BLaER1 treated with 17β-estradiol and CSF1 and Interleukin-3, amounts not matched to agents 10 nM and 100 nM (cell line): Measurements from ENCODE around the gene SPC24.

ENCODE experiments used
- H3K27ac ChIP-seq, 11 experiments: shearing (Covaris generic); formaldehyde crosslinking; 2 replicates each; pipeline ENCODE4 v1.8.1; 2022
- H3K27me3 ChIP-seq, 11 experiments: shearing (Covaris generic); formaldehyde crosslinking; 2 replicates each; pipeline ENCODE4 v1.8.1; 2022
- H3K36me3 ChIP-seq, 11 experiments: shearing (Covaris generic); formaldehyde crosslinking; 2 replicates each; pipeline ENCODE4 v1.8.1; 2022
- H3K4me1 ChIP-seq, 10 experiments: shearing (Covaris generic); formaldehyde crosslinking; 2 replicates each; pipeline ENCODE4 v1.8.1; 2022
- H3K4me2 ChIP-seq, 11 experiments: shearing (Covaris generic); formaldehyde crosslinking; 2 replicates each; pipeline ENCODE4 v1.8.1; 2022
- H3K4me3 ChIP-seq, 10 experiments: shearing (Covaris generic); formaldehyde crosslinking; 2 replicates each; pipeline ENCODE4 v1.8.1; 2022
- H3K9ac ChIP-seq, 11 experiments: shearing (Covaris generic); formaldehyde crosslinking; 2 replicates each; pipeline ENCODE4 v1.8.1; 2022
- H3K9me3 ChIP-seq, 11 experiments: shearing (Covaris generic); formaldehyde crosslinking; replicated peaks in 1 of 11; 2 replicates each; pipeline ENCODE4 v1.8.1; 2022
- H4K20me1 ChIP-seq, 11 experiments: shearing (Covaris generic); formaldehyde crosslinking; 2 replicates each; pipeline ENCODE4 v1.8.1; 2022
- Cebpa-rat ChIP-seq, 11 experiments: shearing (Covaris generic); IDR thresholded peaks; 2 replicates each; pipeline ENCODE4 v1.8.1; 2022

The SPC24 gene

DNA sequence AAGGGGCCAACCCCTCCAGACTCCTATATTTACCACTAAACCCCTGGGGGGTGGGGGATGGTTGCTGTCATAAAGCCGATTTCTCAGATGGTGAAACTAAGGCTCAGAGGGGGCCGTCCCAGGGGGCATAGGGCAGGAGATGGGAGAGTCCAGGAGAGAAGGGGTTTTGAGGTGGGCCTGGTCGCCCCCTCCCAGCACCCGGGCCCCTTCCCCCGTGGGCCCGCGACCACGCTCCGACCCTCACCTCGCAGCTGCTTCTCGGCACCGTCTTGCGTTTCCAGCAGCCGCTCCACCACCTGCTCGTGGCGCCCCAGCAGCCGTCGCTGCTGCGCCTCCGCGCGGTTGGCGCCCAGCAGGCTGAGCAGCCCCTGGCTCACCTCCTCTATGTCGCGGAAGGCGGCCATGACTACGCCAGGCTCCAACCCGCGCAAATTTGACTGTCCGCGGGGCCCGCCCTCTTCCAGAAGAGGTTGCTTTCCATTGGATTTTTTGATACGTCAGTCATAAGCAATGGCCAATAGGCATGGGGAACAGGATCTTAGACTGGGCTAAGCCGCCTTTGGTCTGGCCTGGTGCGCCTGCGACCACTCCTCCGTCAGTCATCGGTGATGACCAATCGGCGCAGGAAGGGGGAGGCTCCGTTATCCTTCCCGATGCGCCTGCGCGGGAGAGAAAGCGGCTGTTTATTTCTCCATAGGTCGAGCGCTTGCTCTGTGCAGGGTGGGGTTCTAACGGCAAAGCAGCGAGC, at the start of gene SPC24:
SPC24 (minus strand) TSS at position 410 of the 748 bp plus-strand sequence; CDS start at position 404, 6 bp downstream.
- Histone ChIP-seq H3K27me3 (no peaks in the 10 kb centered on the region), H4K20me1 (peaks cover 0 to 7% (median 0%) of the 10 kb centered on the region in 11 experiments; a peak in 5 of 22 replicates), H3K36me3 (peaks cover 0 to 30% (median 15%) of the 10 kb centered on the region in 11 experiments; a peak in 16 of 22 replicates), H3K4me2 (peak within 1 kb of the TSS; percentile 82 to 97 (median 93)), H3K9me3 (peaks cover 0 to 6% (median 2%) of the 10 kb centered on the region in 11 experiments; a peak in 9 of 22 replicates), H3K27ac (peak within 1 kb of the TSS in 10 of 11 experiments; percentile 22 to 91 (median 88); a peak in 19 of 22 replicates), H3K9ac (peak within 1 kb of the TSS; percentile 67 to 92 (median 89)), H3K4me3 (peak within 1 kb of the TSS; percentile 75 to 99 (median 84)), H3K4me1 (peaks cover 23 to 73% (median 46%) of the 10 kb centered on the region in 10 experiments)
- TF ChIP-seq Cebpa-rat (IDR thresholded peaks at IDR 0.05) = no peak

DNA sequence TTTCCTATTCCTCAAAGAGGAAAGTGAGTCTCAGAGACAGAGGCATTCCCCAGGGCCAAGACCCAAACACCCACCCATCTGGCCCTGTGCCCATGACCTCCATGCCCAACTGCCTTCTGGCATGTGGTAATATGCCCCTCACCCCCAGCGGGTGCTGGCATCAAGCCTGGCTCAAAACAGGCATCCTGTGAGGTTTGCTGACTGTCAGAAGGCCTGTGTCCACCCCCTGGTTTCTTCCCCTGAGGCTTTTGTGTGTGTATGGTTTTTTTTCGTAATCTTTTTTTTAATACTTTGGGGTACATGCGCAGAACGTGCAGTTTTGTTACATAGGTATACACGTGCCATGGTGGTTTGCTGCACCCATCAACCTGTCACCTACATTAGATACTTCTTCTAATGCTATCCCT, 49.4 kb upstream of the SPC24 start:
- TF ChIP-seq Cebpa-rat (IDR thresholded peaks at IDR 0.05) = peak in 6 of 11 experiments; percentile 23 to 77 (median 44); a peak in 7 of 22 replicates
- peak overlapping the region in 8 of 11 experiments; percentile 22 to 74 (median 65); a peak in 12 of 22 replicates for H3K27ac ChIP-seq
- H3K4me1 ChIP-seq = peaks cover 27 to 55% (median 39%) of the 10 kb centered on the region in 10 experiments
- no peaks in the 10 kb centered on the region for H3K36me3 ChIP-seq
- H3K4me2 ChIP-seq = peak overlapping the region; percentile 10 to 91 (median 77)
- peak overlapping the region in 7 of 11 experiments; percentile 16 to 63 (median 42); a peak in 7 of 22 replicates for H3K9ac ChIP-seq
- H3K4me3 ChIP-seq = 0 out of 20 replicates have a peak overlapping the region, but pooled peaks of 1 of the 10 experiments have one; percentile 9
- H4K20me1 ChIP-seq = peaks cover 0 to 29% (median 0%) of the 10 kb centered on the region in 11 experiments; a peak in 6 of 22 replicates
- H3K9me3 ChIP-seq = no peaks in the 10 kb centered on the region
- H3K27me3 ChIP-seq = peaks cover 0 to 14% (median 0%) of the 10 kb centered on the region in 11 experiments; a peak in 5 of 22 replicates

DNA sequence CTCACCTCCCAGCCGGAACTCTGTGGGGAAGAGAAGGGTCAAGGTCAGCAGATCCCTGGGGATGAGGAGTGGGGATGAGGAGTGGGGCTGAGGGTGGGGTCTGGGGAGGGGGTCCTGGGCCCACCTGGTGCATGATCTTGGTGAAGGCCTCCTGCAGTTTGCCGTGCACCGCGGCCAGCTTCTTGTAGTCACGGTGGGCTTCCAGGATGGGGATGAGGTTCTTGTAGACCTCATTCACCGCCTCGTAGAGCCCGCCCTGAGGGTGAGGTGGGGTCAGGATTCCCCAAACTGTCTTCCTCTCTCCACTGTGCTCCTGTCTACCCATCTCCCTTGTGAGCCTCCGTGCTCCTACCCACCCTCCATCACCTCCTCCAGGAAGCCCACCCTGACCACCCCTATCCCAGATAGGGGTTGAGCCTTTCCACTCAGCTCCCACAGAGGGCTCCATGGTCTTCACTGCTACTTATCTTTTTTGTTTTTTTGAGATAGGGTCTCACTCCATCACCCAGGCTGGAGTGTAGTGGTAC, 48.6 kb upstream of the SPC24 start:
- peak overlapping the region in 8 of 11 experiments; percentile 16 to 63 (median 42); a peak in 13 of 22 replicates for H3K9ac ChIP-seq
- H3K4me2 ChIP-seq = peak overlapping the region; percentile 10 to 91 (median 77)
- H4K20me1 ChIP-seq = peaks cover 0 to 27% (median 0%) of the 10 kb centered on the region in 11 experiments; a peak in 5 of 22 replicates
- H3K9me3 ChIP-seq = no peaks in the 10 kb centered on the region
- no peaks in the 10 kb centered on the region for H3K36me3 ChIP-seq
- no peak overlapping the region; a peak in 1 of 20 replicates for H3K4me3 ChIP-seq
- peak overlapping the region in 8 of 11 experiments; percentile 22 to 74 (median 65); a peak in 15 of 22 replicates for H3K27ac ChIP-seq
- peaks cover 0 to 14% (median 0%) of the 10 kb centered on the region in 11 experiments; a peak in 5 of 22 replicates for H3K27me3 ChIP-seq
- peaks cover 30 to 61% (median 40%) of the 10 kb centered on the region in 10 experiments for H3K4me1 ChIP-seq
- no peak for TF ChIP-seq Cebpa-rat (IDR thresholded peaks at IDR 0.05)

DNA sequence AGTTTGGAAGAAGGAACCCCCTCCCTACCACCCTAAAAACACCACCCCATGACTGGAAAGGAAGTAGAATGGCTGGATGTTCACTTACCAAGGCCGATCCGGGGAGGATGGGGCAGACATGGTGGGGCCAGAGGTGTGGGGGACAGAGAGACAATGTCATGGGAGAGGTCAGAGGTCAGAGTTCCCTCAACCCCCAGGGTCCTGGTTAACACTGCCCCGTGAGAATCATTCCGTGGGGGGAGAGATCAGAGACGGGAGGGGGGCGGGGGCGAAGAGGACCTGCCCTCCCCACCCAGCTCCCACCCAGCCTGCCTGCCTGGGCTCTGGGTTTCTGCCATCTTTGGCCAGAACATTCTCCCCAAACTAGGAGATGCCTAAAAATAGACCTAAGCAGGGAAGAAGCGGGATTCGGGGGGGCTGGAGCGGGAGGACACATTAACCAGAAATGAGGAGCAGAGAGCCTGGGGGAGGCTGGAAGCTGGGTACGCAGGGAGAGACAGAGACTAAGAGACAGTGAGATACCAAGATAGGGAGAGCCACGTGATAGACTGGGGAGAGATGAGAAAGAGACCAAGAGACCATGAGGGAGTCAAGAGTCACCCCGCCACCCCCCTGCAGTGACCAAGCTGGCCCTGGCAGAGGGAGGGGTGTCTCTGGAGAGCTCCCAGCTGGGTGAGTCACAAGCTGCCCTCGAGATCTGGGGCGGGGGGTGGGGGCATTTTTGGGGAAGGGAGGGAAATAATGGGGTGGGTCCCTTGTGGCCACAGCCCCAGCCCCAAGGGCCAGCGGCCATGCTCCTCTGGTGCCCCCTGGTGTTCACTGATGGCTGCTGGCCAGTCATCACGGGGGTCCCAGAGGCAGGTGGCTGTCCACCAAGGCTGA, 47.9 kb upstream of the SPC24 start:
- Histone ChIP-seq H3K27me3 (peaks cover 0 to 14% (median 0%) of the 10 kb centered on the region in 11 experiments; a peak in 5 of 22 replicates), H3K9me3 (no peaks in the 10 kb centered on the region), H3K36me3 (no peaks in the 10 kb centered on the region), H3K4me3 (no peak overlapping the region), H3K4me1 (peaks cover 37 to 63% (median 43%) of the 10 kb centered on the region in 10 experiments), H3K27ac (peak overlapping the region in 9 of 11 experiments; percentile 17 to 73 (median 53); a peak in 14 of 22 replicates), H3K4me2 (peak overlapping the region; percentile 65 to 91 (median 77)), H4K20me1 (peaks cover 0 to 20% (median 0%) of the 10 kb centered on the region in 11 experiments; a peak in 5 of 22 replicates), H3K9ac (peak overlapping the region in 10 of 11 experiments; percentile 26 to 46 (median 34); a peak in 13 of 22 replicates)
- no peak for TF ChIP-seq Cebpa-rat (IDR thresholded peaks at IDR 0.05)

GRCh38 chr19:11202488-11203193, 47.1 kb upstream of the SPC24 start:
- Histone ChIP-seq H4K20me1 (peaks cover 0 to 12% (median 0%) of the 10 kb centered on the region in 11 experiments; a peak in 3 of 22 replicates), H3K27me3 (peaks cover 0 to 14% (median 0%) of the 10 kb centered on the region in 11 experiments; a peak in 5 of 22 replicates), H3K4me2 (peak overlapping the region; percentile 65 to 91 (median 77); a peak in 21 of 22 replicates), H3K4me1 (peaks cover 38 to 71% (median 50%) of the 10 kb centered on the region in 10 experiments), H3K36me3 (no peaks in the 10 kb centered on the region), H3K27ac (peak overlapping the region in 8 of 11 experiments; percentile 37 to 72 (median 54); a peak in 8 of 22 replicates), H3K4me3 (no peak overlapping the region), H3K9ac (peak overlapping the region in 7 of 11 experiments; percentile 26 to 46 (median 40); a peak in 8 of 22 replicates), H3K9me3 (no peaks in the 10 kb centered on the region)
- TF ChIP-seq Cebpa-rat (IDR thresholded peaks at IDR 0.05) = no peak

- Histone ChIP-seq H3K4me3 (no peak overlapping the region), H3K27me3 (peaks cover 0 to 12% (median 0%) of the 10 kb centered on the region in 11 experiments; a peak in 5 of 22 replicates), H3K27ac (no peak overlapping the region), H3K4me2 (peak overlapping the region in 5 of 11 experiments; percentile 65 to 83 (median 77); a peak in 4 of 22 replicates), H4K20me1 (peaks cover 0 to 9% (median 0%) of the 10 kb centered on the region in 11 experiments; a peak in 3 of 22 replicates), H3K4me1 (peaks cover 41 to 71% (median 53%) of the 10 kb centered on the region in 10 experiments), H3K9ac (no peak overlapping the region), H3K36me3 (no peaks in the 10 kb centered on the region), H3K9me3 (no peaks in the 10 kb centered on the region)
- TF ChIP-seq Cebpa-rat (IDR thresholded peaks at IDR 0.05) = no peak
Measured at GRCh38 chr19:11201791-11202190, 46.2 kb upstream of the SPC24 start.

GRCh38 chr19:11200931-11201330, 45.3 kb upstream of the SPC24 start:
- peaks cover 0 to 9% (median 0%) of the 10 kb centered on the region in 11 experiments; a peak in 2 of 22 replicates for H4K20me1 ChIP-seq
- H3K4me2 ChIP-seq = no peak overlapping the region
- H3K4me3 ChIP-seq = no peak overlapping the region
- TF ChIP-seq Cebpa-rat (IDR thresholded peaks at IDR 0.05) = no peak
- H3K4me1 ChIP-seq = peaks cover 46 to 74% (median 58%) of the 10 kb centered on the region in 10 experiments
- H3K9me3 ChIP-seq = no peaks in the 10 kb centered on the region
- peaks cover 0 to 3% (median 0%) of the 10 kb centered on the region in 11 experiments; a peak in 1 of 22 replicates for H3K27me3 ChIP-seq
- no peaks in the 10 kb centered on the region for H3K36me3 ChIP-seq
- no peak overlapping the region for H3K27ac ChIP-seq
- no peak overlapping the region for H3K9ac ChIP-seq
